K562 (cell line): ENCODE results near the gene DLK1. TPM values are rescaled to one million over a fixed set of nuclear protein-coding genes. Genes with fewer than 3 reads are reported as not detected.

Source experiments
- ATAC-seq: fragments of 200-7000 bp; cut with Tn5 transposase; 3 replicates; pipeline ENCODE4 v1.9.1; 2020; ENCODE audit warnings: moderate library complexity
- BruUV-seq: library from RNA; stranded (reverse); fragments of 400-500 nt; replicated peaks from 2 replicates; lab custom pipeline; 2021; lab: Mats Ljungman, UMichigan
- CTCF ChIA-PET: fragments of 300-600 bp; formaldehyde crosslinking; extraction: SDS; loops from one replicate; lab custom pipeline; 2021; ENCODE audit warnings: low intra/inter-chr PET ratio; lab: Yijun Ruan, JAX
- POLR2A ChIA-PET: fragments of 300-600, 350-650 bp; sonication (Branson Sonifier 250); formaldehyde crosslinking; extraction: SDS; loops from one replicate; lab custom pipeline; 2021; ENCODE audit warnings: antibody characterized with exemption, inconsistent platforms; lab: Yijun Ruan, JAX
- DNase-seq, 4 experiments: peaks; one replicate each; pipeline versions ENCODE4 v3.0.0 to v3.0.0-alpha.2; 2011 to 2018; ENCODE audit warnings: low spot score in 3 of 4, mixed read lengths in 3 of 4; ENCODE audit errors: extremely low read depth in 1 of 4
- FAIRE-seq: peaks from 2 replicates; lab custom pipeline; 2011; peaks lifted over from hg19 to GRCh38; lab: Jason Lieb, UNC
- H2AFZ ChIP-seq: 2 replicates; pipeline ENCODE4 v1.6.0; 2011; ENCODE audit warnings: low read depth, low read length, control low read depth, inconsistent platforms
- H3K27ac ChIP-seq: fragments of 200-600 bp; 3 replicates; pipeline ENCODE4 v1.8.0; 2011; ENCODE audit warnings: low read depth, mild to moderate bottlenecking, control low read depth, inconsistent platforms, low read length, moderate library complexity, mixed read lengths; ENCODE audit errors: extremely low read depth
- H3K27me3 ChIP-seq, 2 experiments: fragments of 300-600 bp in 1 of 2; 2 replicates in 1 of 2; 3 replicates in 1 of 2; pipeline versions ENCODE4 v1.6.0 to v1.8.0; 2011; ENCODE audit warnings: inconsistent platforms in 2 of 2, low read length in 2 of 2, mild to moderate bottlenecking in 1 of 2, mixed read lengths in 1 of 2, moderate library complexity in 1 of 2; ENCODE audit not compliant: control insufficient read depth in 2 of 2, insufficient read depth in 2 of 2
- H3K36me3 ChIP-seq: fragments of 300-600 bp; 3 replicates; pipeline ENCODE4 v1.8.0; 2011; ENCODE audit warnings: mild to moderate bottlenecking, low read length, inconsistent platforms; ENCODE audit not compliant: control insufficient read depth, insufficient read depth
- H3K4me1 ChIP-seq, 2 experiments: fragments of 200-600 bp in 1 of 2; replicated peaks in 1 of 2; 2 replicates in 1 of 2; 3 replicates in 1 of 2; pipeline versions ENCODE4 v1.5.1 to v1.8.0; 2011; ENCODE audit warnings: inconsistent platforms in 2 of 2, low read length in 2 of 2, mild to moderate bottlenecking in 1 of 2, mixed read lengths in 1 of 2, moderate library complexity in 1 of 2; ENCODE audit not compliant: control insufficient read depth in 2 of 2, insufficient read depth in 2 of 2
- H3K4me2 ChIP-seq: 2 replicates; pipeline ENCODE4 v1.6.1; 2011; ENCODE audit warnings: low read length, control low read depth, inconsistent platforms, mixed read lengths; ENCODE audit not compliant: insufficient read depth
- H3K4me3 ChIP-seq: fragments of 200-600 bp; sonication (generic), shearing (Covaris generic); 2 replicates; pipeline ENCODE4 v1.5.1; 2016; ENCODE audit warnings: control low read depth, inconsistent platforms
- H3K79me2 ChIP-seq: fragments of 200-600 bp; 3 replicates; pipeline ENCODE4 v1.8.0; 2011; ENCODE audit warnings: low read length, inconsistent platforms; ENCODE audit not compliant: control insufficient read depth, insufficient read depth
- H3K9ac ChIP-seq, 2 experiments: 2 replicates each; pipeline versions ENCODE4 v1.6.0 to v1.6.1; 2011; ENCODE audit warnings: low read depth in 2 of 2, low read length in 2 of 2, control low read depth in 1 of 2, inconsistent platforms in 1 of 2, mild to moderate bottlenecking in 1 of 2, mixed read lengths in 1 of 2; ENCODE audit not compliant: insufficient read depth in 1 of 2
- H3K9me1 ChIP-seq: one replicate; pipeline ENCODE4 v1.6.0; 2011; ENCODE audit warnings: inconsistent platforms, mild to moderate bottlenecking, low read length, moderate library complexity; ENCODE audit not compliant: control insufficient read depth, insufficient read depth
- H3K9me3 ChIP-seq: replicated peaks from 2 replicates; pipeline ENCODE4 v1.5.1; 2011; ENCODE audit warnings: low read depth, low read length, inconsistent platforms; ENCODE audit not compliant: control insufficient read depth, insufficient read depth
- H4K20me1 ChIP-seq: replicated peaks from 2 replicates; pipeline ENCODE4 v1.6.1; 2011; ENCODE audit warnings: low read length, inconsistent platforms, mixed read lengths; ENCODE audit not compliant: control insufficient read depth, insufficient read depth
- PHTF2 ChIP-seq: fragments of 250-450 bp; sonication (Bioruptor Pico); IDR thresholded peaks from 2 replicates; pipeline ENCODE4 v1.5.0; 2021; ENCODE audit warnings: mild to moderate bottlenecking
- PRPF4 ChIP-seq: fragments of 200-400 bp; formaldehyde crosslinking; IDR thresholded peaks from one replicate; pipeline ENCODE4 v1.6.1; 2017; ENCODE audit warnings: low read length, low read depth, mild to moderate bottlenecking; ENCODE audit not compliant: insufficient read depth, poor library complexity, severe bottlenecking
- TAF1 ChIP-seq: IDR thresholded peaks from 2 replicates; pipeline ENCODE4 v1.6.1; 2011; ENCODE audit warnings: mild to moderate bottlenecking, low read length, moderate library complexity; ENCODE audit not compliant: insufficient read depth, control insufficient read depth, severe bottlenecking; ENCODE audit errors: extremely low read depth
- ZFP1 ChIP-seq: fragments of 450-650 bp; formaldehyde crosslinking; IDR thresholded peaks from 2 replicates; pipeline ENCODE4 v1.4.0; 2020; ENCODE audit warnings: mild to moderate bottlenecking, mixed read lengths
- ZNF644 ChIP-seq: fragments of 200-800 bp; sonication (Bioruptor generic); IDR thresholded peaks from 2 replicates; pipeline ENCODE4 v1.6.1; 2016; ENCODE audit warnings: low read depth, missing genetic modification characterization, missing compliant biosample characterization
- WGBS: fragments of 100-300 bp; shearing (Covaris generic); methylation state at CpG from one replicate; pipeline ENCODE4 v1.1.6; 2016; ENCODE audit warnings: low coverage, mixed read lengths; ENCODE audit not compliant: insufficient coverage; ENCODE audit errors: missing lambda C conversion rate; 5-methylcytosine and 5-hydroxymethylcytosine counted together
- in situ Hi-C: fragments of 300-500 bp; cut with MboI; formaldehyde crosslinking; loops from 4 replicates; pipeline ENCODE4 v1.15.0; 2018; ENCODE audit warnings: inconsistent platforms, mixed read lengths
- intact Hi-C: fragments of 100-400 bp; cut with micrococcal nuclease; formaldehyde crosslinking; loops from 2 replicates; pipeline ENCODE4 v1.14.2; 2022
- polyA plus RNA-seq, 8 experiments: library from polyadenylated mRNA; depleted of rRNA in 4 of 8; stranded (reverse) in 5 of 8; unstranded in 3 of 8; fragments of >200 nt; fragmentation: Nextera tagmentation in 2 of 8; fragmentation: Illumina TruSeq in 1 of 8; extraction: Ambion mirVana in 2 of 8; extraction: Trizol in 1 of 8; gene quantifications; 2 replicates each; pipeline versions ENCODE4 v1.2.1 to v1.2.3, GENCODE V29; 2011 to 2014; ENCODE audit warnings: inconsistent platforms in 1 of 8, missing spikeins in 1 of 8
- total RNA-seq, 7 experiments: library from RNA; depleted of rRNA in 6 of 7; stranded (reverse); fragments of >200 nt in 6 of 7; fragmentation: Illumina TruSeq in 2 of 7; extraction: Trizol in 2 of 7; gene quantifications; 2 replicates each; pipeline versions ENCODE4 v1.2.1 to v1.2.3, GENCODE V29; 2011 to 2021; ENCODE audit warnings: low replicate concordance in 1 of 7
- TF ChIP-seq, protein P1 (sequence below): IDR thresholded peaks from 2 replicates; pipeline ENCODE4 v1.6.1; 2016; ENCODE audit warnings: missing genetic modification characterization, missing compliant biosample characterization

The DLK1 gene
- total and polyA plus RNA-seq, 9 of the 15 experiments (the other 6 are each of a cell fraction or from before 2014, with no cell fraction given), result 4.4 to 97.2 (median 15.3) TPM

- Histone ChIP-seq H4K20me1 (no peaks in the 10 kb centered on the region), H3K27ac (no peak overlapping the region), H3K4me1 (peaks cover 18 to 41% of the 10 kb centered on the region in 2 experiments), H3K9ac (no peak overlapping the region; a peak in 1 of 4 replicates), H3K4me2 (no peak overlapping the region), H3K79me2 (no peaks in the 10 kb centered on the region), H3K36me3 (no peaks in the 10 kb centered on the region), H3K27me3 (no peaks in the 10 kb centered on the region), H3K4me3 (no peak overlapping the region), H2AFZ (no peak overlapping the region), H3K9me1 (no peaks in the 10 kb centered on the region), H3K9me3 (no peaks in the 10 kb centered on the region)
- ATAC-seq, result no peak
- intact Hi-C loops, result no loop called here
- no peak for FAIRE-seq
- DNase-seq, result no peak
- BruUV-seq, result no TSS peak
- CTCF ChIA-PET, result no interaction called here
- in situ Hi-C loops, result no loop called here
- POLR2A ChIA-PET, result interaction anchor here (0.6 kb wide), 1 partner anchor 10 kb away, joined by 4 read pairs; no protein-coding TSS in a partner anchor
- 50% methylated on average over 3 of the region's 10 CpGs for WGBS
- no peak for TF ChIP-seq TAF1
- TF ChIP-seq ZNF644 (tag), result no peak
- no peak for TF ChIP-seq PHTF2 (CRISPR knock-in tag)
- TF ChIP-seq PRPF4, result no peak
- TF ChIP-seq, protein P1, sequence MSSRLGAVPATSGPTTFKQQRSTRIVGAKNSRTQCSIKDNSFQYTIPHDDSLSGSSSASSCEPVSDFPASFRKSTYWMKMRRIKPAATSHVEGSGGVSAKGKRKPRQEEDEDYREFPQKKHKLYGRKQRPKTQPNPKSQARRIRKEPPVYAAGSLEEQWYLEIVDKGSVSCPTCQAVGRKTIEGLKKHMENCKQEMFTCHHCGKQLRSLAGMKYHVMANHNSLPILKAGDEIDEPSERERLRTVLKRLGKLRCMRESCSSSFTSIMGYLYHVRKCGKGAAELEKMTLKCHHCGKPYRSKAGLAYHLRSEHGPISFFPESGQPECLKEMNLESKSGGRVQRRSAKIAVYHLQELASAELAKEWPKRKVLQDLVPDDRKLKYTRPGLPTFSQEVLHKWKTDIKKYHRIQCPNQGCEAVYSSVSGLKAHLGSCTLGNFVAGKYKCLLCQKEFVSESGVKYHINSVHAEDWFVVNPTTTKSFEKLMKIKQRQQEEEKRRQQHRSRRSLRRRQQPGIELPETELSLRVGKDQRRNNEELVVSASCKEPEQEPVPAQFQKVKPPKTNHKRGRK (tag), result no peak
- TF ChIP-seq ZFP1 (CRISPR knock-in tag), result no peak
Measured at GRCh38 chr14:100688051-100688450, 38.6 kb upstream of the DLK1 start.
